GM12878 (cell line): ENCODE data around the gene HS3ST6. TPM values are rescaled to one million over a fixed set of nuclear protein-coding genes. Genes with fewer than 3 reads are reported as not detected.

ENCODE experiments used
- ATAC-seq: fragments of 200-7000 bp; cut with Tn5 transposase; 3 replicates; pipeline ENCODE4 v1.9.1; 2020; ENCODE audit warnings: mild to moderate bottlenecking, moderate library complexity
- BruUV-seq: library from RNA; stranded (reverse); fragments of 400-500 nt; replicated peaks from 2 replicates; lab custom pipeline; 2021; lab: Mats Ljungman, UMichigan
- CTCF ChIA-PET: fragments of 300-600 bp; sonication (Branson Sonifier 250); formaldehyde crosslinking; extraction: SDS; loops from one replicate; lab custom pipeline; 2021; ENCODE audit warnings: inconsistent platforms; lab: Yijun Ruan, JAX
- POLR2A ChIA-PET: fragments of 350-600 bp; formaldehyde crosslinking; extraction: SDS; loops from one replicate; lab custom pipeline; 2021; ENCODE audit warnings: inconsistent platforms; lab: Charles Lee
- RAD21 ChIA-PET: fragments of 300-600 bp; sonication (Branson Sonifier 250); formaldehyde crosslinking; loops from one replicate; lab custom pipeline; 2023; ENCODE audit warnings: antibody characterized with exemption; ENCODE audit not compliant: unreplicated experiment; lab: Charles Lee
- SMC1A ChIA-PET: fragments of 300-600 bp; sonication (Branson Sonifier 250); formaldehyde crosslinking; loops from one replicate; lab custom pipeline; 2023; ENCODE audit not compliant: unreplicated experiment, uncharacterized antibody; lab: Charles Lee
- DNase-seq: peaks from one replicate; pipeline ENCODE4 v3.0.0-alpha.2; 2011; ENCODE audit warnings: low read depth, low spot score
- FAIRE-seq: peaks from 3 replicates; lab custom pipeline; 2011; peaks lifted over from hg19 to GRCh38; lab: Jason Lieb, UNC
- H2AFZ ChIP-seq: 2 replicates; pipeline ENCODE4 v1.6.0; 2011; ENCODE audit warnings: low read depth, low read length, control low read depth; ENCODE audit not compliant: control insufficient read depth
- H3K27ac ChIP-seq: 2 replicates; pipeline ENCODE4 v1.5.1; 2011; ENCODE audit warnings: control low read depth; ENCODE audit not compliant: control insufficient read depth, insufficient read depth
- H3K27me3 ChIP-seq, 2 experiments: replicated peaks in 1 of 2; 2 replicates each; pipeline versions ENCODE4 v1.6.0 to v1.6.1; 2011; ENCODE audit warnings: low read length in 1 of 2; ENCODE audit not compliant: control insufficient read depth in 2 of 2, insufficient read depth in 2 of 2
- H3K36me3 ChIP-seq, 2 experiments: 2 replicates each; pipeline ENCODE4 v1.5.1; 2011; ENCODE audit warnings: low read length in 1 of 2; ENCODE audit not compliant: control insufficient read depth in 2 of 2, insufficient read depth in 2 of 2
- H3K4me1 ChIP-seq: 2 replicates; pipeline ENCODE4 v1.6.1; 2011; ENCODE audit warnings: mild to moderate bottlenecking, low read length, moderate library complexity, mixed read lengths; ENCODE audit not compliant: control insufficient read depth, insufficient read depth
- H3K4me2 ChIP-seq: 2 replicates; pipeline ENCODE4 v1.6.0; 2011; ENCODE audit warnings: control low read depth; ENCODE audit not compliant: control insufficient read depth, insufficient read depth
- H3K4me3 ChIP-seq: fragments of 200-600 bp; sonication (generic); 2 replicates; pipeline ENCODE4 v1.5.1; 2016
- H3K79me2 ChIP-seq: 2 replicates; pipeline ENCODE4 v1.6.0; 2011; ENCODE audit warnings: low read length; ENCODE audit not compliant: control insufficient read depth, insufficient read depth
- H3K9ac ChIP-seq: 2 replicates; pipeline ENCODE4 v1.8.0; 2011; ENCODE audit warnings: low read length, control low read depth, mixed read lengths; ENCODE audit not compliant: control insufficient read depth, insufficient read depth
- H3K9me3 ChIP-seq: replicated peaks from 3 replicates; pipeline ENCODE4 v1.5.1; 2011; ENCODE audit warnings: mild to moderate bottlenecking, low read length; ENCODE audit not compliant: control insufficient read depth, insufficient read depth
- H4K20me1 ChIP-seq: 2 replicates; pipeline ENCODE4 v1.6.0; 2011; ENCODE audit not compliant: control insufficient read depth, insufficient read depth
- FOXK2 ChIP-seq: fragments of 450-650 bp; IDR thresholded peaks from 2 replicates; pipeline ENCODE4 v1.6.1; 2017; ENCODE audit warnings: mild to moderate bottlenecking, moderate library complexity
- HDAC2 ChIP-seq: fragments of 200-600 bp; sonication (generic); IDR thresholded peaks from 2 replicates; pipeline ENCODE4 v1.6.1; 2017
- IRF5 ChIP-seq: fragments of 450-650 bp; IDR thresholded peaks from 2 replicates; pipeline ENCODE4 v1.6.1; 2017; ENCODE audit warnings: borderline replicate concordance
- RFX5 ChIP-seq: IDR thresholded peaks from 2 replicates; pipeline ENCODE4 v1.6.1; 2011; ENCODE audit warnings: low read depth, low read length, improper control_type of control experiment
- SMAD1 ChIP-seq: fragments of 450-650 bp; IDR thresholded peaks from 2 replicates; pipeline ENCODE4 v1.6.1; 2018; ENCODE audit warnings: mild to moderate bottlenecking, low read depth; ENCODE audit not compliant: partially characterized antibody
- SREBF1 ChIP-seq: IDR thresholded peaks from 2 replicates; pipeline ENCODE4 v1.6.1; 2012; ENCODE audit warnings: mild to moderate bottlenecking, low read length
- SUZ12 ChIP-seq: fragments of 200-600 bp; sonication (generic); IDR thresholded peaks from one replicate; pipeline ENCODE4 v1.6.1; 2018; ENCODE audit warnings: antibody characterized with exemption, mild to moderate bottlenecking; ENCODE audit not compliant: unreplicated experiment
- ZNF24 ChIP-seq: fragments of 450-650 bp; IDR thresholded peaks from 2 replicates; pipeline ENCODE4 v1.6.1; 2017; ENCODE audit warnings: antibody characterized with exemption, mild to moderate bottlenecking
- ZNF274 ChIP-seq: IDR thresholded peaks from one replicate; pipeline ENCODE4 v1.8.0; 2011; ENCODE audit not compliant: insufficient read length, insufficient read depth
- WGBS: methylation state at CpG from one replicate; pipeline ENCODE4 v1.1.6; 2016; ENCODE audit warnings: low lambda C conversion rate; ENCODE audit not compliant: insufficient replicate concordance, insufficient coverage; ENCODE audit errors: missing lambda C conversion rate; 5-methylcytosine and 5-hydroxymethylcytosine counted together
- in situ Hi-C: fragments of 300-500 bp; cut with MboI; formaldehyde crosslinking; loops from 9 replicates; pipeline ENCODE4 v1.14.3; 2018; ENCODE audit warnings: mixed read lengths
- intact Hi-C: fragments of 100-400 bp; cut with micrococcal nuclease; formaldehyde crosslinking; loops from one replicate; pipeline ENCODE4 v1.14.2; 2022; ENCODE audit not compliant: unreplicated experiment
- polyA plus RNA-seq, 11 experiments: library from polyadenylated mRNA; depleted of rRNA in 4 of 11; unstranded in 6 of 11; stranded (reverse) in 5 of 11; fragments of >200 nt; fragmentation: Nextera tagmentation in 4 of 11; fragmentation: Illumina TruSeq in 1 of 11; extraction: Ambion mirVana in 4 of 11; extraction: Trizol in 1 of 11; gene quantifications; 1 replicate in 1 of 11; 2 replicates in 10 of 11; pipeline versions ENCODE4 v1.2.1 to v1.2.3, GENCODE V29; 2011 to 2016; ENCODE audit warnings: inconsistent platforms in 2 of 11, missing spikeins in 2 of 11, low read depth in 1 of 11
- total RNA-seq, 4 experiments: library from RNA; depleted of rRNA in 3 of 4; stranded (reverse); fragments of >200 nt in 3 of 4; fragmentation: Illumina TruSeq in 1 of 4; extraction: Trizol in 1 of 4; gene quantifications; 2 replicates each; pipeline versions ENCODE4 v1.2.1 to v1.2.3, GENCODE V29; 2013 to 2021

The HS3ST6 gene
- total and polyA plus RNA-seq, 10 of the 15 experiments (the other 5 are each of a cell fraction or from before 2014, with no cell fraction given): not detected

- Histone ChIP-seq H3K27me3 (no peaks in the 10 kb centered on the region; a peak in 3 of 4 replicates), H3K9me3 (no peaks in the 10 kb centered on the region), H3K4me1 (no peaks in the 10 kb centered on the region; the same call in 1 of the 2 replicates), H3K4me2 (no peak overlapping the region), H4K20me1 (no peaks in the 10 kb centered on the region), H3K9ac (no peak overlapping the region), H3K27ac (no peak overlapping the region), H3K36me3 (no peaks in the 10 kb centered on the region), H3K79me2 (no peaks in the 10 kb centered on the region), H3K4me3 (no peak overlapping the region), H2AFZ (no peak overlapping the region)
- ChIA-PET RAD21 (interaction anchor here (0.6 kb wide), 1 partner anchor 69 kb away, joined by 3 read pairs; no protein-coding TSS in a partner anchor), SMC1A (no interaction called here), POLR2A (no interaction called here), CTCF (no interaction called here)
- DNase-seq (no peak), FAIRE-seq (no peak), ATAC-seq (no peak)
- BruUV-seq: no TSS peak
- intact Hi-C loops: no loop called here
- in situ Hi-C loops: loop anchor here (10.0 kb wide), 1 partner anchor 68 kb away; no protein-coding TSS in a partner anchor
- WGBS: 54% methylated on average over 19 of the region's 19 CpGs
- TF ChIP-seq SUZ12: no peak
- TF ChIP-seq IRF5: no peak
- no peak for TF ChIP-seq FOXK2
- TF ChIP-seq ZNF274: no peak
- no peak for TF ChIP-seq RFX5
- no peak for TF ChIP-seq ZNF24
- no peak for TF ChIP-seq HDAC2
- TF ChIP-seq SMAD1: no peak
- no peak for TF ChIP-seq SREBF1
Measured at GRCh38 chr16:1932050-1933028, 14.1 kb upstream of the HS3ST6 start.
